Islet precursor cell (in vitro differentiated cells): ENCODE results near the gene BACH2.

Experiments
- DNase-seq: peaks from one replicate; pipeline ENCODE4 v3.0.0-alpha.2; 2018

Gene BACH2

DNA sequence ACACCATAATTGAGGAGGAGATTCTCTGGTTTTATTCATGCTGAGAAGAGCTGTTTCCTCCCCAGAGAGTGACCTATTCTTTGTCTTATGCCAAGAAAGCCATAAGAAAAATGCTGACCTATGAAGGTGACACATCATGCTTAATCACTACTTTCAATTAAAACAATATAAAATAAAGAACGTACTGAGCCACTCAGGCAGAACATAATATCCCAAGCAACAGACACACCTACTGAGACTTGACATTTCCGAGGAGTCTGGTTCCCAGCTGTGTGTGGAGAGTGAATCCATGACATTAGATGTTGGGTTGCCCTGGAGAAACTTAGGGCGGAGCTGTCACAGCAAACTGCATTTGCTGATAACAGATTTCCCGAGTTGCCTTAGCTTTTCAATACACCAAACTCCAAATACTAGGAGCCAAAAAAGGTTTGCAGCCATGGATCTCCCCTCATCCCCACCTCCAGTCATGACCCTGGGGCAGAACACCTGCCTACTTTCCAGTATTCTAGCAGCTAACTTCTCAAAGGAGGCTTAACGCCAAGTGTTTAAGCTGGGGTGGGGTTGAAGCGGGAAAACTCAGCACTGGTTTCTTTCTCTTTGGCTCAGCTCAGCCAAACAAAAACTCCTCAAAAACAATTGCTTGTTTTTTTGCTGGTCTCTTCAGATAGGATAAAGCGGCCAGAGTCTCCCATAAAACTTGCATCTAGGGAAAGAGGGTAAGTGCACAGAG, 92.2 kb downstream of the BACH2 start:
- DNase-seq, result no peak

DNA sequence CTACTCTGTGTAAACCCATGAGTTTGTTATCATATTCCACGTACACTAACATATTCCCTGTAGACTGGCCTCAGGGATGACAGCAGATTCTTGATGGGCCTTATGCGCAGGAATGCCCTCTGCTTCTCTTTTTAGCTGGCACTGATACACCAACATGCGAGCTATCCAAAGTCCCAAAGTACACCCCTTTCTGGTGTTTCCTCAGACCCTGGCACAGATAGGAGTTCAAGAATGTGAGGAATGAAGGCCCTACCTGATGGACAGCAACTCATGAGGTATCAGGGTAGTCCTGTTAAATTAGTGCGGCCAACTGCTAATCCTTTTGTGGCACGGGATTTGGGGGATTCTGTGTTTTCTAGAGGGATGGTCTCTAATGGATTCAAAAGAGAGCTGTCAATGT, 93.0 kb downstream of the BACH2 start:
- no peak for DNase-seq

DNA sequence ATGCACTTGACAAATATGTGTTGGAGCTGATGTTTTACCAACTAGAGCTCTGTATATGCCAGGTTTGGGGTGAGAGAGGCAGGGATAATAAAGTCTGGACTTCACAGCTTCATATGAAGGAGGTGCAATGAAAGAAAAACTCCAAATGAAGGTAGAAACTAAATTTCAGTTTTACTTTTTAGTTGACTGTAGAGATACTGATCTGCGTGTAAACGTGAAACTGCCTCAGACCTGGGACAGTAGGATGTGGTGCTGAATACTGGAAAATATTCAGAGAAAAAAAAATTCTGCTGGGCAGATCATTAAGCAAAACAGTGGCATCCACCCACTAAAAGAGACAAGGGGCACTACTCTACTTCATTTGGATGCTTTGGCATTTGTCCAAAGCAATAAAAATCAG, 94.5 kb downstream of the BACH2 start:
- DNase-seq, result no peak

DNA sequence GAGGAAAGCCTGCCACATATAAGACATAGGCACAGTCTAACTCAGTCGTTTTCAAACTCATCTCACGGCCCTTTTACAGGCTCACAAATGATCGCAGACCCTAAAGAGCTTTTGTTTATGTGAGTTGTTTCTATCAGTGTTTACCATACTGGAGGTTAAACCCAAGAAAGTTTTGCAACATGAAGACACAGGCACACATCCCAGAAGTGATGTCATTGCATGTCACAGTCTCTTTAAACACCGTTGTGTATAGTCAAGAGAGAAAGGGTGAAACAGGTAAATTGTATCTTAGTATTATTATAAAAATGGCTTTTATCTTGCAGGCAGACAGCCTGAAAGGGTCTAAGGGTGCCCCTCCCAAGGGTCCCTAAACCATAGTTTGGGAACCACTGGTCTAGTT, 96.7 kb downstream of the BACH2 start:
- no peak for DNase-seq

DNA sequence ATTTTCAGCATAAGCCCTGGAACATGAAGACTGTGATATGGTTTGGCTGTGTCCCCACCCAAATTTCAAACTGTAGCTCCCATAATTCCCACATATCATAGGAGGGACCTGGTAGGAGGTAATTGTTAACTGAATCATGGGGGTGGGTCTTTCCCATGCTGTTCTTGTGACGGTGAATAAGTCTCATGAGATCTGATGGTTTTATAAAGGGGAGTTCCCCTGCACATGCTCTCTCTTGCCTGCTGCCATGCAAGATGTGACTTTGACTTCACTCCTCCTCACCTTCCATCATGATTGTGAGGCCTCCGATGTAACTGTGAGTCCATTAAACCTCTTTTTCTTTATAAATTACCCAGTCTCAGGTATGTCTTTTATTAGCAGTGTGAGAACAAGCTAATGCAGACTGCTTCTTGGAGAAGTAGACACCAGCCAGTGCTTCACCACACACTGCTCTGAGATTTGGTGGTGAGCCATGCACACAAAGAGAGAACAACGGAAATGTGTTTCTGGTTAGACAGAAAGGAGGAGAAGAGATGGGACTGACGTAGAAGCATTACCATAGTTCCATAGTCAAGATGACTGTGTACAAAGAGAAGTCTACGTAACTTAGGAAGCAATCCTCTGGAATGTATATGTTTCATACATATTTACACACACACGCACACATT, 97.8 kb downstream of the BACH2 start:
- no peak for DNase-seq

DNA sequence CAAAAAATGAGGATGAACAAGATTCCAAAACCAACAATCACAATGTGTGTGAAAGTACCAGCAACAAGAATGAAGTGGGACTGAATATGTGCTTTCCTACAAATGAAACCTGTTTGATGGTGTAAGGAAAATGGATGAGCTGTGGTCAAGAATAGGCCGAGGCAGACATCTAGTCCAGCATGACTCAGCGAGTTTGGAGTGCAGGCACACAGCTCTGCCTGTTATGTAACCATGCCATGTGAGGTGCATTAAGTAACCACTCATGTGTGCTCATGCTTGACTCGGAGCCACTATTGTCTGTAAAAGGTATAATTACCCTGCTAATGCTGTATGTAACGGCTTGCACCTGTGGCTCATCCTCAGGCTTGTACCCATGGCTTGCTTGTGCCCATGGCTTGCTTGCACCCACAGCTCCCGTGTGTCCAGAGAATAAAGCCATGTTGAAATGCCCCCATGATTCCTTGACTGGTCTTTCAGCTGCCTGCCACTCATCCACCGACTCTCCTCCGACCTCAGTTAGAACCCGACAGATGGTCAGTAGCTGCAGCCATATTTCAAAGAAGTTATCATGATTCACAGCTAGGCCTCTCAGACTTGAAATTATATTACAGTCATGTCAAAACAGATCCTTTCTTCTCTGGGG, 98.7 kb downstream of the BACH2 start:
- no peak for DNase-seq

DNA sequence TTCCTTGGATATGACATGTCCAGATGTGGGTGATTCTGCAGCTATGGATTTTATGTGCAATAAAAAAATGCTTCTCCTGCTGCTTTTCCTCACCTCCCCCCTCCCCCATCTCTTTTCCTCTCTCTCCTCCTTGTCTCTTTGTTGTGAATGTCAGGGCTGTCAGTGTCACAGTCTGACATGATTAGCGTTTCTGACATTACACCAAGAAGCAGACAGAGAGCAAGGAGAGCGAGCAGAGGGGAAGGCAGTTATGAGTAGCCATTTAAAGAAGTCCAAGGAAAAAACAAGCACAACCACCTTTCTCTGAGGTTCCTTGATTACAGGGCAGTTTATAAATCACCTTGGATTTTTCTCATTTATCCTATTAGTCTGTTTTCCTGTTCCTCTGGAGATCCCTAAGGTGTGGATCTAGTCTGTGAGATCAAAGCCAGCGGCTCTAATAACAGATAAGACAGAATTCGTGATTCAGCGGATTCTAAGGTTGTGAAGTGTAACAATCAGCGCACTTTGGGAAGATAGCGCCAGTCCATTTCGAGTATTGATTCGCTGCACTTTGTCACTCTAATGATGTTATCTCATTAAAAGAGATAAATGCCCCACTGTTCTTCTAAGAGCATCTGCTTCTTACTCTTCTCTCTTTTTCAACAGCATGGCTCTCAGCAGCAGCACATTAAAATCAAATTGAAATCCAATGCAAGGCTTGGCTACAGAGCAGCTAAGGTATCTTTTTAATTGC, 101.4 kb downstream of the BACH2 start:
- DNase-seq, result no peak

DNA sequence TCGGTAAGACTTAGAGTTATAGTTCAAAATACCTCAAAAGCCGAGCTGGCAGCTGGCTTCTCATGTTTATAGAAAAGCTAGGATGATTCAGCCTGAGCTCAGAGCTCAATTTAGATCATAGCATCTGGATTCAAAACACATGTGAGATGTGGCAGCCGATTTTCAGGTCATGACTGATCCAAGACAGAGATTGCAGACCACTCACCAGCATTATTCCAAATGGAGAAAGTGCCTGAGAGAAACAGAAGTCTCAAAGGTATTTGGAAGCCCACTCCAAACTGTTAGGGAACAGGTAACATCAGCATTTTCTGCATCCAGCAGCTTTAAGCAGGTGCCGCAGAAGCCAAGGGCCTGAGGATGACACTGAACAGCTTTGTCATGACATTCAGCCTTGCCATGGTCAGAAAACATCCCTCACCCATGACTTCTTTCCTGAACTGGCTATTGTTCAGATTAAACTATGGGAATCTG, 102.2 kb downstream of the BACH2 start:
- DNase-seq, result no peak

DNA sequence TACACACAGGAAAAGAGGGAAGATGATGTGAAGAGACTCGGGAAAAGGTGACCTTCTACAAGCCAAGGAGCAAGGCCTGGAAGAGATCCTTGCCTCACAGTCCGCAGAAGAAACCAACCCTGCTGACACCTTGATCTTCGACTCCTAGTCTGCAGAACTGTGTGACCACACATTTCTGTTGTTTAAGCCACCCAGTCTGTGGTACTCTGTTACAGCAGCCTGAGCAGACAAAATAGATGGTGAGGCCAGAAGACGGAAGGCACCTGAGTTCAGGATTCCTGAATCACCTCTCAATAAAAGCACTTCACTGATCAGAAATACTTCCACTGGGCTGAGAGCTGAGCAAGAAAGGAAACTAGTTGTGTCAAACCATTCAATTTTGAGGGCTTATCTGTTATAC, 103.3 kb downstream of the BACH2 start:
- DNase-seq, result no peak

DNA sequence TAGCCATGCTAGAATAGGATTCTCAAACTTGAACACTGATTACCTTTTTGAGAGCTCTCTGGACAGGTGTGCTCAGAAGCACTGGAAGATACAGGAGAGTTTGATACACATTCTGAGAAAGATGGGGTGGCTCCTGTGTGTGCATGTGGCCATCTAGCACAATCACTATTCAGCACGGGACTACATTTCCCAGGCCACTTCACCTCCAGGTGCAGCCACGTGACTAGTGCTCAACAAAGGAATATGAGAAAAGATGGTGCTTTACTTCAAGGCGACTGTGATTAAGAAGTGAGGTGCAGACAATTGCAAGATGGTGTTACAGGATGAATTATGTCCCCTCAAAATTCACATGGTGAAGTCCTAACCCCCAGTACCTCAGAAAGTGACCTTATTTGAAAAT, 103.8 kb downstream of the BACH2 start:
- DNase-seq, result no peak

DNA sequence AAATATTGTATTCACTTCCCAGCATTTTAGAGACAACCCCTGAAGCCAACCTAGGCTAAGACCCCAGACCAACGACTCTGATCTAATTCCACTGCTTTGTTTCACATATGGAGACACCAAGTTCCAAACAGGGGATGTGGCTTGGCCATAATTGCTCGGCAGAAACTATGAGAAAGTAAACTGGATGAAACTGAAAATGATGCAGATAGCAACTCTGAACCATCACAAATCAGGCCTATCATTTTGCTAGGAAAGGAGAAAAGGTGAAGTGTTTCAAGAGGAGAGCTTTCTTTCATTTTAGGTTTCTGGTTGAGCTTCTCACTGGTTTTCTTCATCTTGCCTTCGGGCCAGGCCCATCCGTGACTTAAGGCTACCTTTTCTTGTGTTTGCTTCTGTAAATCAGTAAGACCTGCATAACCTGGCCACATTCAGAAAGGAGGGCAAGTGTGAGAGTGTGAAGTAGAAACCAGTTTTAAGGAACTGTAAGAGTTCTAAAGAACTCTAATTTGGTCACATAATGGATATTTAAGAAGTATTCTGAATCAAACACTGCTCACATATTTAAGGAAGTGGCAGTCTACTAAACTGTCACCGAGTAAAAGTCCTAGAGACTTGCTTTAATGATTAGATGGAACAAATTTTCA, 105.8 kb downstream of the BACH2 start:
- no peak for DNase-seq

DNA sequence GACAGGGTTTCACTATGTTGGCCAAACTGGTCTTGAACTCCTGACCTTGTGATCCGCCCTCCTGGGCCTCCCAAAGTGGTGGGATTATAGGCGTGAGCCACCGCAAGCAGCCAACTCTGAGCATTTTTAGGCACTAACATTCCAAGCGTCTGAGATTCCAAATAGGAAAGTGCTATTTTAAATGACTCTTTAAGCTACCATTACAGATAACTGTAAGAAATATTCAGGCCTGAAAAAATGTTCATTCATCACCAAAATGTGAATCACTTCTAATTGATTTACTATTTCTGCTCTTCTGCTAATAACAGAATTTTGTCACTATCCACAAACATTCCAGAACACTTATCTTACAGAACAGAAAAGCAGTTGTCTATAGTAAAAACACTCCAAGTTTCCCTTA, 106.5 kb downstream of the BACH2 start:
- no peak for DNase-seq

DNA sequence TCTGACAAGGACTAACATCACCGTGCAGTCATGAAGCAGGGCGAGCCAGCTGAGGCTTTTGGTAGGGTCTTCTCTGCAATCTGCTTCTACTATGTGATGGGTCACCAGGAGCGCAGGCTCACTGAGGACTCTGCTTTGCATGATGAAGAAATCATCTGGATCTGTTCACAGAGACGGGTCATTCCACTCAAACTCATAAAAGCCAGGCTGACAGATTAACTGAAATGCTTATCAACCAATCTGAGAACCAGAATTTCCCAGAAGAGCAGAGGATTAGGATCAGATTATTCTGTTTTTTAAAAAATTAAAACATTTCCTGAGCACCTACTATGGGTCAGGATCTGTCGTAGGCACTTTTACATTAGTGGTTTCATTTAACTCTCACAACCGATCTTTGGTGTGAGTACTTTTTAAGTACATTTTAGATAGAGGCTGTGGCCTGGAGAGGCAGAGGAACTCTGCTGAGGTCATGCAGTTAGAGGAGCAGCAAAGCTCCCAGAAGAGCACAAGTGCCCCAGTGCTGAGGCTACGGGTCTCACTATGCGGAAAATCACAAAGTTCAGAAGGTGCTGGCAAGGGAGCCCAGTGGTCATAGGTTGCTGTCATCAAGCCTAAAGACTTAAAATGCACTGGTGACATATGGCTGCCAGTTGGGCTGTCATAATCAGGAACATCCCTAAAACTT, 109.1 kb downstream of the BACH2 start:
- DNase-seq, result peak; percentile 70

DNA sequence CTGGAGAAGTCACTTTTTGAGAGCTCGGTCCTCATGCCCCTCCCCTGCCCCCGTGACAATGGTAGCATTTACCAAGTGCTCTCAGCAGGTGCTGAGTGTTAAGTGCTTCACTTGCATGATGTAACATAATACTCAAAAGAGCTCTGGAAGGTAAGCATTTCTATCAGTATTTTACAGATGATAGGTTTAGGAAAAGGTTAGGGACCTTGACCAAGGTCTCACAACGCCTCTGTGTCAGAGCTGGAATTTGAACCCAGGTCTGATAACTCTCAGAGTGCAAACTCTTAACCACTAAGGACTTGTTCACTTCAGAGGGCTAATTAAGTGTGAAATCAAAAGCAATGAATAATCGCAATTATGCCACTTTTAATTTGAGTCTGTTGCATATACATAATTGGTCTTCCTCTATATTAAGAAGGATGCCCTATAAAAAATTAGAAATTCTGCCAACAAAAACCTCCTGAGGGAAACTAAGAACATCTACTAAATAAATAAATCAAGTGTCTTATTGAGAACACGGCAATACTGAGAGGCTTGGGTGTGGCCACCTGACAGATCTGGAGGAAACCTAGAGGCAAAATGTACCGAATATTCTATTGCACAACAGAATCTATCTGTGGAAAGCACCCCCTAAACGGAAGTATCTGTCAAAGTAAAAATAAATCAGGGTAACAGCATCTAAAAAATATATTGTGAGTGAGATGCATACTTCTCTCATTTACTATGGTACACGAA, 109.8 kb downstream of the BACH2 start:
- no peak for DNase-seq

DNA sequence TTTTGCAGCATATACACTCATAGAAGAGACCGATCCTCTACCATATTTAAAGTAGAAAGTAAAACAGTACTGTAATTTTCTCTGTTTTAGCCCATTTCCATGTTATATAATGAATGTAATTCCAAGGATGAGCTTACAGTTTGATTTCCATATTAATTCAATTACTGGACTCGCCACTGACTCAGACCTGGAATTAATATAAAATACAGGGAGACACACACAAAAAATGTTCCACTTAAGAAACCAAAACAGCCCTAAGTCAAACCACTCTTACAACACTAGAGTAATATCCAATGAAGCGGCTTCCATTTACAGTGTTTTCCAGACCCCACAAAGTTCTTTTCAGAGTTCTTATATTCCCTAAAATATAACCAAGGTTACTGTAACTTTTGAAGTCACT, 110.6 kb downstream of the BACH2 start:
- DNase-seq, result no peak

DNA sequence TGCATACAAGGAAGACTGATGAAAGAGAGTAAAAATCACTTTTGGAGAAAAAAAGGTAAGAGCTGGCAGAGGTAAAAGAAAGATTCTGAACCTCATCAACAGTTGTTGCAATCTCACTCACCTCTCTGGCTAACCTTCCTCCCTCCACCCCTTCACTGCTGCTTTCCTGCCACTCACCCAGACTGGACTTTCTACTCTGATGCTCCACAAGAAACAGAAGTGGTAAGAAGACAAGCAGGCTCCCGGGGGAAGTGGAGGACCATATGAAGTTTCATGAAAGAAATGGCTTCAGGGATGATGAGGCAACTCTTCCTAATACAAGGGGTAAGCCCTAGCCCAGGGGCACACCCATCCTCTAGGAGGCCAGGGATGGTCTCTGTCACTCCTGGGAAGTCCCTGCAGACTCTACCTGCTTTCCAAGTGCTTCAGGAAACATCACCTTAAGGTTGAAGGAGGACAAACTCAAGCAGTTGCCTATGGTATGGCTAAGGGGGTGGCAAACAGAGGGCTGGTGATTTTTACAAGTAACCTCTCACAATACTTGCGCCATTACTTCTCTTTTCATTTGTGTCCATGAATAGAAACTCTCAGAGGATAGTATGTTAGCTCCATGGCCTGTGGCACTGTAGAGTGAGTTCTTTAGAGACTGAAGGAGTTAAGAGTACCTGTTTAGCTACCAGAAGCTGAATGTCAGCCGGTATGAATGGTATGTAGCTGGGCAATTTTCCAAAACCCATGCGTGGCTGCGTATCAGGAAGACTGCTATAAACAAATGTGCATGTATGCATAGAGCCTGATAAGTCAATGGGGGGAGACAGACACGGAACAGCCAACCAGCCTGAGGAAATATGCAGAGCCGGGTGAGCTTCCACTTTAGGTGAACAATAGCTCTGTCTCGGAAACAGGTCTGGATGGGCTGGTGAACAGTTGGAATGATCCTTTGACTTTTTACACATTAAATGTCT, 112.0 kb downstream of the BACH2 start:
- peak; percentile 62 for DNase-seq

DNA sequence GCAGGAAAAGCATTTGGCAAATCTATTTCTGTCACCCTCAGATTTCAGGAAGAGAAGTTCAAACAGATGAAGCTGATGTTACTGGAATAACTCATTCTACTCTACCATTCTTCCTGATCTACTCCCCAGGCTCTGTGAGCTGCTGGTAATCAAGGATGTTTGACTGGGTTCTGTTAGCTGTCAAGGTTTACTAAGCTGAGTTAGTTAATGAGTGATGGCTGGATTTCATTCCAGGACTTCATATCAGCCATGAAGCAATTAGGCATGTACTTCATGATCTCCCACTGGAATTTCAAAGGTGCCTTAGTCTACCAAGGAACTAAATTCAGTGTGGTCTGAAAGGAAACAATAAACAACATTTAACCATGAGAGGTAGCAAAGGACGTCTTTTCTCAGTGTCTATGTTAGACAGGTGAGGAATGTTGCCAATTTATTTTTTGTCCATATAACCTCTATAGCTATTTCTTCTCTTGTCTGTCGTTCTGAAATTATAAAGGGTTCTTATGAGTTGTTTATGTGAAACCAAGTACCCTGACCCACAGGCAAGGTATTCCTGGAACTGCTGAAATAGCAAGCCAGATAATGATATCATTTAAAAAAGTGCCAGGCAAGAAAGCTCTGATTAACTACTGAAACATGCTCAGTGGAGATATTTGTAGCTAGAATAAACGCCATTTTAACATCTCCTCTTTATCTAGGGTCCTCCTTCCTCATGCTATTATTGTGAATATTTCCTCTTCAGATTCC, 112.9 kb downstream of the BACH2 start:
- no peak for DNase-seq

DNA sequence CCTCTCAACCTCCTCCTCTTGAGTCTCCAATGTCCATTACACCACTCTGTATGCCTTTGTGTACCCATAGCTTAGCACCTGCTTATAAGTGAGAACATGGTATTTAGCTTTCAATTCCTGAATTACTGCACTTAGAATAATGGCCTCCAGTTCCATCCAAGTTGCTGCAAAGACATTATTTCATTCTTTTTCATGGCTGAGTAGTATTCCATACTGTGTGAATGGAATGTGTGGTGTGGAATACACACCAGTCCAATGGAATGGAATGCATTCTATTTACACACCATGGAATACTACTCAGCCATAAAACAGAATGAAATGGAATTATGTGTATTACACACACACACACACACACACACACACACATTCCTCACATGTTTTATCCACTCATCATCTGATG, 116.1 kb downstream of the BACH2 start:
- no peak for DNase-seq
